Upper lobe of left lung (tissue), 4 donors: ENCODE measurements around the gene OR2D2.

Experiments
- CTCF ChIP-seq, 6 experiments: fragments of 450-650 bp in 4 of 6; fragments of 200-600 bp in 2 of 6; sonication (generic) in 2 of 6; IDR thresholded peaks; one replicate each; pipeline ENCODE4 v1.5.1; 2016 to 2019; ENCODE audit warnings: antibody characterized with exemption in 6 of 6
- POLR2A ChIP-seq, 4 donors: fragments of 450-650 bp; IDR thresholded peaks; one replicate each; pipeline ENCODE4 v1.5.1; 2016 to 2017; ENCODE audit warnings: antibody characterized with exemption in 4 of 4, mild to moderate bottlenecking in 2 of 4
- POLR2AphosphoS5 ChIP-seq, 2 donors: sonication (generic); formaldehyde crosslinking; IDR thresholded peaks; one replicate each; pipeline ENCODE4 v1.5.1; 2017; ENCODE audit warnings: antibody characterized with exemption in 2 of 2

- no peak for TF ChIP-seq CTCF (IDR thresholded peaks at IDR 0.05)
- TF ChIP-seq POLR2A (IDR thresholded peaks at IDR 0.05): no peak
- TF ChIP-seq POLR2AphosphoS5 (IDR thresholded peaks at IDR 0.05): no peak
These were observed 3.5 kb downstream of the OR2D2 start for GRCh38 chr11:6888830-6889229.
